ENCODE results near the gene DOCK4.

DOCK4 gene

GRCh38 chr7:112047421-112047820, 158.8 kb downstream of the DOCK4 start:
- no peak for DNase-seq (ENCODE audit: low spot score)

DNA sequence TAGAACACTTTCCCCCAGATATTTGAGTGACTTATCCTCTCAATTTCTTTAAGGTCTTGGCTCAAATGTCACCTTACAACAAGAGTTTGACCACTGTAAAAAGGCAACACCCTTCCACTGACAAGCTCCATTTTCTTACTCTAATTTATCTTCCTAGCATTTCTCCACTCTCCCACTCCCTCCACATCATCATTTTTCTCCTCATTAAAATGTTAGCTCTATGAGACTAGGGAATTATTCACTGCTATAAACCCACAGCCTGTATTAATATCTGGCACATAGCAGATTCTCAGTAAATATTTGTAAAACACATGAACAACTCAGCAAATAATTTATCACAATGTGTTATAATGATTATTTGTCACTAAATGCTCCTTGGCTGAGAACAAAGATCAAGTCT, 161.0 kb downstream of the DOCK4 start:
- DNase-seq (ENCODE audit: low spot score) = no peak

- DNase-seq (ENCODE audit: low spot score) = no peak
Observed at GRCh38 chr7:112042631-112043030, 163.6 kb downstream of the DOCK4 start.

DNA sequence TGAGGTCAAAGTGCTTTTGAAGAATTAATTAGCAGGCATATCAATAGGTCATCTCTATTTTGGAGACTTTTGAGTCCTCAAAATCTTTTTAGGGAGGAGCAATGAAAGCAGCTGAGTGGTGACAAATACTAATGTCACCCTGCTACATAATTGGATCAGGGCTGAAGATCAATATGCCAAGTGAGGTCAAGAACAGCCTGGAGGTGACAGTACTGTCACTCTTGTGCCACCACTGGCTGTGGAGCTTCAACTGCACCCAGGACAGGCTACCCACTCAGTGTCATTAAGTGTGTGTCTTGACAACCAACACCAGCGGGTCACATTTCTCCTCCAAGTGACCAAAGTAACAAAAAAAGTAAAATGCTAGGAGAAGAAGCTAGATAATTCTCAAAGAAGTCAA, 167.8 kb downstream of the DOCK4 start:
- no peak for DNase-seq (ENCODE audit: low spot score)

- no peak for DNase-seq (ENCODE audit: low spot score)
Observed at GRCh38 chr7:112036071-112036470, 170.1 kb downstream of the DOCK4 start.

DNA sequence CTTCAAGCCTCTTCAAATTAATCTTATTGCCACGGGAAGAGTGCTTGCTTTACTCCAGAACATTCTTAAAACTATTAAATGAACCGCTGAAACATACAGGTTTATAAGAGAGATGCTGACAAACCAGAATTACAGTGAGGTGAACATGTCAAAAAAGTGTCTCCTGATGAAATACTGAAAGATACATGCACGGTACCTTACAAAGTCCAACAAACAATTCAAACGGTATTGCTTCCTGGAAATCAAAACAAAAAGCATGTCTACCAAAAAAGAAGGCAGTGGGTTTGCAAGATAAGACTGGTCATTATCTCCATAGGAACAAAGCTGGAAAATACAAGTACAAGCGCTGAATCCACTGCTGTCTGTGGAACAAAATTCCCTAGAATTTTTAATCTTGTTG, 174.5 kb downstream of the DOCK4 start:
- DNase-seq (ENCODE audit: low spot score) = no peak

DNA sequence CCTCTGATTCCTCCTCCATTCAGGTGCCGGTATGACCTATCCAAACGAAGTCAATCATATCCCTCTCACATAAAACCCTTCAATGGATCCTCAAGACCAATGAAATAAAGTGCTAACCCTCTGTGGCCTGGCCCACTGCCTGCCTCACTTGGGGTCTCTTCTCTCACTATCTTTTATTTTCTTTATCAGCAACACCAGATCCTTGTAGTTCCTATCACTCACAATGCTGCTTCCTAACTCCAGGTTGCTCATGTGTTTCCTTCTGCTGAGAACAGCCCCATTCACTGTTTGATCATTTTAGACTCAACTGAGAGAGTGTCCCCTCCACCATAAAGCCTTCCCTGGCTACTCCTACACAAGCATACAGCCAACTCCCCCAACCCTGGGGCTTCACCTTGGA, 180.6 kb downstream of the DOCK4 start:
- DNase-seq (ENCODE audit: low spot score) = no peak

DNA sequence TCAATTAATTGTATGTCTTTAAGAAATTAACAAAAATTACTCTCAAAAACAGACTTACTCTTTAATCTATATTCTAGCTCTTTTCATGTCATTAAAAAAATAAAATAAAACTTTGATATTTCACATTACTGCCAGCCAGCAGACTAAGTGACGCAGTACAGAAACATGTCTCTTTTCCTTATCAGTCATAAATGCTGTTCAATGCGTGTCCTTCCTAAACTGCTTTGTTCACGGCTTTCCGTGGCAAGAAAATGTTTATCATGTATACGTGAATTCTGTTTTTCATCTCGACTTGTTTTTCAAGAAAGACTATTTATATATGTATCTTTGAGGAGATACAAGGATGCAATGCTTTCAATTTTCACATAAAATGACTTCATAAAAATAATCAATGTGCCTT, 182.4 kb downstream of the DOCK4 start:
- DNase-seq (ENCODE audit: low spot score) = no peak

GRCh38 chr7:112023282-112023681, 182.9 kb downstream of the DOCK4 start:
- DNase-seq (ENCODE audit: low spot score) = no peak

DNA sequence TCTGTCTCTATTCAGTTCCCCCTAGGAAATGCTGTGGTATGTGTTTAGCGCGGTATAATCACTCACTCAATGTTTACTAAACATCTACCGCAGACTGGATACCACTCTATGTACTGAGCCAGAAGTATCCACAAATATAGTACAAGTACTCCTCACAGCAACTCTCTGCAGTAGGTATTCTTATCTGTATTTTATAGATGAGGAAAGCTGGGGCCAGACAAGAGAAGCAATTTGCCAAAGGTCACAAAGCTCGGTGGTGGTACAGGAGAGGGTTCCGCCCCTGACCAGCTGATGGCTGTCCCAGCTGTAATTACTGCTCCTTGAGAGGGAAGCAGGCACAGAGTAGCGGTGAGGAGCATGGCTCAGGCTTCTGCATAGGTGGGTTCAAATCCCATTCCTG, 184.1 kb downstream of the DOCK4 start:
- no peak for DNase-seq (ENCODE audit: low spot score)

- DNase-seq (ENCODE audit: low spot score) = no peak
Observed at GRCh38 chr7:112021379-112022044, 184.7 kb downstream of the DOCK4 start.

- no peak for DNase-seq (ENCODE audit: low spot score)
Observed at GRCh38 chr7:112020800-112021199, 185.4 kb downstream of the DOCK4 start.

- DNase-seq (ENCODE audit: low spot score) = no peak
Observed at GRCh38 chr7:112019932-112020331, 186.3 kb downstream of the DOCK4 start.

DNA sequence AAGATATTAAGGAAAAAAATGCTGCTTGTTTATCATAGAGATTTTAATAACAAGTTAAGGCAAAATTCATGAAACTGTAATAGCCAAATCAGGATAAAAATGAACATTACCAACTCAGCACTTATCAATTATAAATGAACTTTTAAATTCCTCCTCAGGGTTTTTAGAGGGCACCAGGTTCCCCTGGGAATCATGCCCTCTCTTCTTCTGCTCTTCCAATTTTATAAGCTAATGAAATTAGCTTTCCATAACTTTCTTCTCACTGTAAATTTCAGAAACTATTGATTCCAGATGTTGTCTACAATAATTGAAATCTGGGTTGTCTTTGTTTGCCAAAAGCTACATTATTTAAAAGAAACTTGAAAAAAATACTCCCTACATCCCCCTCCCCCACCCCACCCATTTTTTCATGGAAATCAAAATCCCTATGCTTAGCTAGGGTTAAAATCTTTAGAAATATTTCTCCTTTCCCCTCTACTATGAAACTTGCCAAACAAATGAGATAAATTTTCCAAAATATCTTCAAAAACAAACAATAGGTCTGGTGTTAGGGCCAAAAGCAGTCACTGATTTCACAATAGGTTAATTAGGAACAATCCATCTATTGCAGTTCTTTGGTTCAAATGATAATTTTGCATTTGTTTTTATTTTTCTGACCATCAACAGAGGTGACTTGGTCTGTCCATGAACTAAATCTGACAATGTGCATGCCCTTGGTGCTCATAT, 187.7 kb downstream of the DOCK4 start:
- no peak for DNase-seq (ENCODE audit: low spot score)

- no peak for DNase-seq (ENCODE audit: low spot score)
Observed at GRCh38 chr7:112015146-112015545, 191.1 kb downstream of the DOCK4 start.

DNA sequence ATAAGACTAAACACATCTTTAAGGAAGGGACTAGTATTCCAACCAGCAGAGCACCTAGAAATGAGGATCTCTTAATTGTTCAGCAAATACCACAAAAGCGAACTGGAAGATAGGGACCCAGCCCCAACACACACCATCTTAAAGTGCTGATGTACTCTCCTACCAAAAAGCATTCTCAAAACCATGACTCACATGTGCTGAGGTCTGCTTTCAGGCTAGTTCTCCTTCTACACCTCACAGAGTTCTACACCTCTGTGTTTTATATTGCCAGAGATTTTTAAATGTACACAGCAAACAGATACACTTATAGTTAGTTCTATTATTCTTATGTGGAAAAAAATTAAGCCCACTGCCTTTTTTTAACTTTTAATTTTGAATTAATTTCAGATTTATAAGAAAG, 191.9 kb downstream of the DOCK4 start:
- DNase-seq (ENCODE audit: low spot score) = no peak

- DNase-seq (ENCODE audit: low spot score) = no peak
Observed at GRCh38 chr7:112013274-112013673, 192.9 kb downstream of the DOCK4 start.

- DNase-seq (ENCODE audit: low spot score) = no peak
Observed at GRCh38 chr7:112012242-112012641, 194.0 kb downstream of the DOCK4 start.

GRCh38 chr7:112010994-112011393, 195.2 kb downstream of the DOCK4 start:
- DNase-seq (ENCODE audit: low spot score) = no peak

DNA sequence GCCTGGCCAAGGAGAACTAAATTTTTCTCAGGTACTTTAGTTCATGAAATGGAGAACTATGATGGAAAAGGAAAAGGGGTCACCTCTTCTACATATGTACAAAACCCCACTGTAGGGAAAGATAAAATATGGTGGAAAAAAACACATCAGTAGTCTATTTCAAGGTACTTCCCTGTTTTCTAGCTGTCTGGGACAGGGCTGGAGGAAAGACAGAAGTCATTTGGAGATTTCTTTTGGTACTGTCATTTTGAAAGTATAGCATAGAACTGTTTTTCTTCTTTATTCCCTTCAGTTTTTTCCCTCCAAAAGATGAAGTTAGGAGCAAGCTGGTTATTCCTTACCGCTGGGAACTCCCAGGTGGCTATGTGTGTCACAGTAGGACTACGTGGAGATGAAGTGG, 196.1 kb downstream of the DOCK4 start:
- DNase-seq (ENCODE audit: low spot score) = no peak

- no peak for DNase-seq (ENCODE audit: low spot score)
Observed at GRCh38 chr7:112009081-112009480, 197.1 kb downstream of the DOCK4 start.

DNA sequence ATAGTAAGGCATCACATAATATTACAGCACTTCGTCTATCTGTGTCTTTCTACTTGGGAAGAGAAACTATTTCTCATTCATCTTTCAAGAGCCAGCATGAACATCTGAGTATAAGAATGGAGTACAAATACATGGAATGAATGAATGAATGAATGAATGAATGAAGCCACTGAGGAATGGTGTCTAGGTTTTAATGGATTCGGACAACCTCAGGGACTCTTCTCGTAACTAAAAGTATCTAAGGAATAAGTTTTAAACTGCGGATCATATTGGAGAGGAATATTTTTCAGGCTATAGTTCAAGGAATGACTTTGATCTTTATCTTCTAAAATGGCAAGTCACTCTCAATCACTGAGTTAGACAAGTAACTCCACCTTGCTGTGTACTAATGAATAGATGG, 199.0 kb downstream of the DOCK4 start:
- DNase-seq (ENCODE audit: low spot score) = no peak

GRCh38 chr7:112006071-112006470, 200.1 kb downstream of the DOCK4 start:
- no peak for DNase-seq (ENCODE audit: low spot score)

DNA sequence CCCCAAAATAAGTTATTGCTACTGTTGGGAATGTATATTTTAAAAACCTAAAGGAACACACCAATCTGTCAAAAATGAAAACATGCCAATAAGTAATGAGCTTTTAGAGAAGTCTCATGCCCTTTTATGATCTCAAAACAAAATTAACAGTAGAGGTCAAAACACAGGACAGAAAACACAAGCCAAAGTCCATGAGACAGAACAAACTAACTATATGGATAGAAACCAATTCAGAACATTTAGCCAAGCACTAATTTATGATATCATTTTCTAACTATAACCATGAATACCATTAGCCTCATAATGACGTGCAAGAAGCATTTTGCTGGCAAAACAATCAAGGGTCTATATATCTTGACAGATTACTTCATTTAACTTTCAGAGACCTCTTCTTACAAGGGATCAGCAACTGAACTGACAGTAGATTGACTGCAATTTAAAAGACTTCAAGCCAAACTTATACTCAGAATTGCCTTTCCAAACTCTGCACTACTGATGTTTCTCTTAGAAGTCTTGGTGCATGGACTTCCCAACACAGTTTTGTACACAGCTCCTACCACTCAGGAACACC, 200.9 kb downstream of the DOCK4 start:
- DNase-seq (ENCODE audit: low spot score) = no peak
